GM13977 (cell line): ENCODE measurements around the gene OR8J1.
"Not testable (repeated sequence)": the region's sequence is repeated elsewhere in the genome, so short reads cannot be mapped to it uniquely, and the experiment has no call there.

Source experiments
- DNase-seq: peaks from one replicate; pipeline ENCODE4 v3.0.0; 2012; ENCODE audit warnings: low spot score
- in situ Hi-C: fragments of 300-500 bp; cut with MboI; formaldehyde crosslinking; loops from one replicate; pipeline ENCODE4 v1.12.0; 2022; ENCODE audit warnings: low sequenced_read_pairs, low pct_unique_long_range_greater_than_20kb, mixed read lengths, inconsistent platforms; ENCODE audit not compliant: unreplicated experiment
- TF ChIP-seq, protein P1 (sequence below): IDR thresholded peaks from 2 replicates; pipeline ENCODE4 v1.5.1; 2012; ENCODE audit warnings: mild to moderate bottlenecking, control low read depth; ENCODE audit not compliant: insufficient read depth; ENCODE audit errors: extremely low read depth, missing control alignments

The OR8J1 gene

DNA sequence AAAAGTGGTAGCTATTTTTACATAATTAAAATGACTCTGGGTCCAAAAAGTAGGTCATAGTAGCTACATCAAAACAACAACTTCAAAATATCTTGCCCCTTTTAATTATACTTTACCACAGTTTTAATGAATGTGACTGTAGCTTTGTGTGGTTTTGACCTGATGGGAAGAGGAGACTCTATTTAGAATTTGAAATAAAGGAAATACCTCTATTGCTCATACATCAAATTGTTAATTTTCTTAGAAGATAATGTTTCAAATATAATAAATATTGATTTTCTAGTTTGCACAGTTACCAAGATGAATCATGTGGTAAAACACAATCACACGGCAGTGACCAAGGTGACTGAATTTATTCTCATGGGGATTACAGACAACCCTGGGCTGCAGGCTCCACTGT is 8.4 kb upstream of the OR8J1 start, which contains the start of gene OR8K1:
OR8K1 (plus strand) TSS at position 301 of the 400 bp plus-strand sequence; CDS start at position 301, 0 bp downstream.
- DNase-seq: no peak
- TF ChIP-seq, protein P1, sequence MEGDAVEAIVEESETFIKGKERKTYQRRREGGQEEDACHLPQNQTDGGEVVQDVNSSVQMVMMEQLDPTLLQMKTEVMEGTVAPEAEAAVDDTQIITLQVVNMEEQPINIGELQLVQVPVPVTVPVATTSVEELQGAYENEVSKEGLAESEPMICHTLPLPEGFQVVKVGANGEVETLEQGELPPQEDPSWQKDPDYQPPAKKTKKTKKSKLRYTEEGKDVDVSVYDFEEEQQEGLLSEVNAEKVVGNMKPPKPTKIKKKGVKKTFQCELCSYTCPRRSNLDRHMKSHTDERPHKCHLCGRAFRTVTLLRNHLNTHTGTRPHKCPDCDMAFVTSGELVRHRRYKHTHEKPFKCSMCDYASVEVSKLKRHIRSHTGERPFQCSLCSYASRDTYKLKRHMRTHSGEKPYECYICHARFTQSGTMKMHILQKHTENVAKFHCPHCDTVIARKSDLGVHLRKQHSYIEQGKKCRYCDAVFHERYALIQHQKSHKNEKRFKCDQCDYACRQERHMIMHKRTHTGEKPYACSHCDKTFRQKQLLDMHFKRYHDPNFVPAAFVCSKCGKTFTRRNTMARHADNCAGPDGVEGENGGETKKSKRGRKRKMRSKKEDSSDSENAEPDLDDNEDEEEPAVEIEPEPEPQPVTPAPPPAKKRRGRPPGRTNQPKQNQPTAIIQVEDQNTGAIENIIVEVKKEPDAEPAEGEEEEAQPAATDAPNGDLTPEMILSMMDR: no peak
- in situ Hi-C loops: no loop called here

DNA sequence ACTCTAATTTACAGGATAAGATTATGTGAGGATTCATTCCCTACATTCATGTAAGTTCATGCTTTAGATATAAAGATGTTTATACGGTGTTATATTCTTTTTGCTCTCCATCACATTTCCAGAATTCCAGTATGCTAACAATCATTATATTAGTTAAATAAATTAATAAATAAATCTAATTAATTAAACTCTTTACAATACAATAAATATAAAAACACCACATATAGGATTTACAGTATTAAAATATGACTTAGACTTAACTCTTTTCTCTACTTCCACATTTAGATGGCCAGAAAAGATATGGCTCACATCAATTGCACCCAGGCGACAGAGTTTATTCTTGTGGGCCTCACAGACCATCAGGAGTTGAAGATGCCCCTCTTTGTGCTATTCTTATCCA is 21.2 kb downstream of the OR8J1 start, which contains the start of gene OR8U1:
OR8U1 (plus strand) TSS at position 301 of the 400 bp plus-strand sequence; CDS start at position 301, 0 bp downstream.
- TF ChIP-seq, protein P1: no peak
- DNase-seq: no peak
- in situ Hi-C loops: no loop called here

DNA sequence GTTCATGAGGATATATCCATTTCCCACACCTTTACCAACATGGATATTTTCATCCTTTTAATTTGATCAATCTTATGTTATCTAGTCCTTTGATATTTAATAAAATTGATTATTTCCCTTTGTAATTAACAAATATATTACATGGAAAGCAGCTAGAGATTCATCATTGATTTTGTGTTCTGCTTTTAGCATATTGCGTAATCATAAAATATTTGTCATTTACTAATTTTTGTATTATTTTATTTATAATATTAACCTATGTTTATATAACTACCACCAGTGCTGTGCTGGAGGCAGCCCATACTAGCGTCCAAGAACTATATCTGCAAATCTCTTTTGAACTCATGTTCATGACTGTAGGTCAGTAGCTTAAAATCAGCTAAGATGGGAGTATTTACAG is 26.0 kb downstream of the OR8J1 start:
- no peak for DNase-seq
- in situ Hi-C loops: no loop called here
- TF ChIP-seq, protein P1: no peak

DNA sequence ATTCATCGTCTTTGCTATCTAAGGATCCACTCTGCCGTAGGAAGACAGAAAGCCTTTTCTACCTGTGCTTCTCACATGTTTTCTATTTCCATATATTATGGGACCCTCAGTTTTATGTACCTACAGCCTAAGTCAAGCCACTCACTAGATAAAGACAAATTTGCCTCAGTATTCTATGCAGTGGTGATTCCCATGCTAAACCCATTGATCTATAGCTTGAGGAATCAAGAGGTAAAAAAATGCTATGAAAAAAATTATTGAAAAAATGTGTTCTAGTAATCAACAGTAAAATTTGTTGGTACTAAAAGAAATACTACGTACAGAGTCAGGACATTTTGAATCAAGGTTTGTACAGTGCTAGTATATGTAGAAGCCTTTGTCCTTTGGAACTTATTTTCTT is 40.3 kb downstream of the OR8J1 start:
- TF ChIP-seq, protein P1: no peak
- no peak for DNase-seq
- in situ Hi-C loops: no loop called here

DNA sequence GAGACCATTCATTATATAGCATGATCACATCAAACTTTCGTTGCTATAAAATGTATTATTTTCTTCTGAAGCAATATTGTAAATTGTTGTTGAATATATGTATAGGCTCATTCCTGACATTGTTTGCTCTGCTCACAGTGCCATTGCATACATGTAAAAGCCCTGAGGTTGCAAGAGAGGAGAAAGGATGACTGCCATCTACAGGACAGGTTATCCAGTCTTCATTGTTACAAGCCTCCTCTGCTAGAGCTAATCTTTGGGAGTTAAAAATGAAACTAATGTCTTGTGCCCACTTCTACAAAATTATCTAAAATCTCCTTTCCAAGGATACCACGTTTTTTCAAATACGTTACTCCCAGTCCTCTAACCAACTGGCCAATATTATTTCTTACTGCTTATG is 42.0 kb downstream of the OR8J1 start:
- in situ Hi-C loops: no loop called here
- TF ChIP-seq, protein P1: no peak
- DNase-seq: no peak

DNA sequence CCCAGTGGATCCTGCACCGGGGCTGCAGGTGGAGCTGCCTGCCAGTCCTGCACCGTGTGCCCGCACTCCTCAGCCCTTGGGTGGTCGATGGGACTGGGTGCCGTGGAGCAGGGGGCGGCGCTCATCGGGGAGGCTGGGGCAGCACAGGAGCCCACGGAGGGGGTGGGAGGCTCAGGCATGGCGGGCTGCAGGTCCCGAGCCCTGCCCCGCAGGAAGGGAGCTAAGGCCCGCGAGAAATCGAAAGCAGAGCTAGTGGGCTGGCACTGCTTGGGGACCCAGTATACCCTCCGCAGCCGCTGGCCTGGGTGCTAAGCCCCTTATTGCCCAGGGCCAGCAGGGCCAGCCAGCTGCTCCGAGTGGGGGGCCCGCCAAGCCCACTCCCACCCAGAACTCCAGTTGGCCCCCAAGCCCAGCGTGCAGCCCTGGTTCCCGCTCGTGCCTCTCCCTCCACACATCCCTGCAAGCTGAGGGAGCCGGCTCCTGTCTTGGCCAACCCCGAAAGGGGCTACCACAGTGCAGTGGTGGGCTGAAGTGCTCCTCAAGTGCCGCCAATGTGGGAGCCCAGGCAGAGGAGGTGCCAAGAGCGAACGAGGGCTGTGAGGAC is 47.9 kb downstream of the OR8J1 start:
- DNase-seq, in situ Hi-C loops: not testable (repeated sequence)

DNA sequence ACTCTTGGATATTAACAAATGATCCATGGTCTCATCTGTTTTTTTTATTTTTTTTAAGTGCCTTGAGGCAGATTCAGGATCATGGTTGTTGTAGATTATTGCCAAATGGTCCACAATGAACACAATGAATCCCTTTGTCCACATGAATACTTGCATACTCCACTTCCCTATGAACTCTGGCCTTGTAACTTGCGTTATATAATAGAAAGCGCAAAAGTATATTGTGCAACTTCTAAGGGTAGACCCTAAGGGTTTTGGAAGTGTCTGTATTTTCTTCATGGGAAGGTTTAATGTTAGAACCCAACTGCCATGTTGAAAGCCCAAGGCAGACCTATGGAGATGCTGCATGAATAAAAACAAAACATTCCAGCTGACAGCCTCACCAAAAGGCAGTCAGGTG is 50.3 kb downstream of the OR8J1 start:
- no peak for DNase-seq
- TF ChIP-seq, protein P1: no peak
- in situ Hi-C loops: no loop called here
